Loucy (cell line): ENCODE data around the gene ISLR.

Source experiments
- EZH2phosphoT487 ChIP-seq: fragments of 200-600 bp; IDR thresholded peaks from 2 replicates; pipeline ENCODE4 v1.6.1; 2018; ENCODE audit warnings: antibody characterized with exemption, mild to moderate bottlenecking, moderate library complexity, borderline replicate concordance
- TF ChIP-seq, protein P1 (sequence below): fragments of 200-600 bp; sonication (generic); conservative IDR thresholded peaks from 2 replicates; pipeline ENCODE4 v1.5.1; 2014; ENCODE audit warnings: mild to moderate bottlenecking, antibody characterized with exemption, low read length

DNA sequence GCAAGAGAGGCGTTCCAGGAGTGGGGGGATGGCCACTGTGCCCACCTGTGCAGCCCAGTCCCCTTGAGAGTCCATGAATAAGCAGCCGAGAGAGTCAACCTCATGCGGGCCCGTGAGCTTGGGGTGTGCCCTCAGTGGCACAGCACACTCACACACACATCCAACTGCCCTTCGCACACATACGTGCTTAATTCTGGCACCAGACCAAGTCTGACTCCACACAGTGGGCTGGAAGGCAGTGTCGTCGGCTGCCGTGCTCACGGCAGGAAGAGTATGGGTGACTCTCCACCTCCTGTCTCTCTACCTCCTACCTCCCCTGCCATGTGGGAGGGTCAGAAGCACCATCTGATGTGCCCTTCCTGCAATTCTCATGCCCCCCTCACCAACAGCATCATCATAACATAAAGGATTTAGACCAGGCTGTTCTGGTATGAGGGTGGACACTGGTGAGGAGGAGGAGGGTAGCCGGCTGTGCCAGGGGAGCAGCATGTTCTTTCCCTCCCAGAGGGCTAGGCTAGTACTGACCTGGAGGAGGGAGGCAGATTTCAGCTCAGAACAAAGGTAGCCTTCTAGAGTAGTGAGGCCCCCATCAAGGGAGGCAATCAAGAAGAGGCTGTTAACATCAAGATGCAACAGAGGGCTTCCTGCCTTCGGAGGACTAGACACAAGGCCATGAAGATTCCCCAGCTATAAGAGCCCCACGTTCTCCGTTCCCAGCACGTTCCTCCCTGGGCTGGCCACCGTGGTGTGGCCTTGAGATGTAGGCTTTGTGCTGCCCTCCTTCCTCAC, 34.3 kb downstream of the ISLR start:
- TF ChIP-seq, protein P1, sequence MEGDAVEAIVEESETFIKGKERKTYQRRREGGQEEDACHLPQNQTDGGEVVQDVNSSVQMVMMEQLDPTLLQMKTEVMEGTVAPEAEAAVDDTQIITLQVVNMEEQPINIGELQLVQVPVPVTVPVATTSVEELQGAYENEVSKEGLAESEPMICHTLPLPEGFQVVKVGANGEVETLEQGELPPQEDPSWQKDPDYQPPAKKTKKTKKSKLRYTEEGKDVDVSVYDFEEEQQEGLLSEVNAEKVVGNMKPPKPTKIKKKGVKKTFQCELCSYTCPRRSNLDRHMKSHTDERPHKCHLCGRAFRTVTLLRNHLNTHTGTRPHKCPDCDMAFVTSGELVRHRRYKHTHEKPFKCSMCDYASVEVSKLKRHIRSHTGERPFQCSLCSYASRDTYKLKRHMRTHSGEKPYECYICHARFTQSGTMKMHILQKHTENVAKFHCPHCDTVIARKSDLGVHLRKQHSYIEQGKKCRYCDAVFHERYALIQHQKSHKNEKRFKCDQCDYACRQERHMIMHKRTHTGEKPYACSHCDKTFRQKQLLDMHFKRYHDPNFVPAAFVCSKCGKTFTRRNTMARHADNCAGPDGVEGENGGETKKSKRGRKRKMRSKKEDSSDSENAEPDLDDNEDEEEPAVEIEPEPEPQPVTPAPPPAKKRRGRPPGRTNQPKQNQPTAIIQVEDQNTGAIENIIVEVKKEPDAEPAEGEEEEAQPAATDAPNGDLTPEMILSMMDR = no peak
- no peak for TF ChIP-seq EZH2phosphoT487
